Hypothalamus (tissue), 51 donors: ENCODE data around the gene MSRB3.

Experiments
- DNase-seq, 51 donors: peaks; one replicate each; lab custom pipeline; 2025; lab: John Stamatoyannopoulos, UW

MSRB3 gene

GRCh38 chr12:65492998-65493912 is 214.8 kb downstream of the MSRB3 start:
- no peak for DNase-seq

GRCh38 chr12:65493913-65494245 is 215.4 kb downstream of the MSRB3 start:
- no peak for DNase-seq

GRCh38 chr12:65494537-65494936 is 216.1 kb downstream of the MSRB3 start:
- no peak for DNase-seq

- no peak for DNase-seq
Measured at GRCh38 chr12:65495233-65495632, 216.8 kb downstream of the MSRB3 start.

- no peak for DNase-seq
Measured at GRCh38 chr12:65496617-65497016, 218.1 kb downstream of the MSRB3 start.

GRCh38 chr12:65497660-65498059 is 219.2 kb downstream of the MSRB3 start:
- DNase-seq, result no peak

- no peak for DNase-seq
Measured at GRCh38 chr12:65499167-65499566, 220.7 kb downstream of the MSRB3 start.

- DNase-seq, result no peak
Measured at GRCh38 chr12:65500091-65500900, 221.8 kb downstream of the MSRB3 start.

GRCh38 chr12:65501093-65501621 is 222.7 kb downstream of the MSRB3 start:
- DNase-seq, result peak in 29 of 51 donors; percentile 1 to 61 (median 19)

- DNase-seq, result no peak
Measured at GRCh38 chr12:65501935-65502334, 223.5 kb downstream of the MSRB3 start.

- no peak for DNase-seq
Measured at GRCh38 chr12:65504417-65504816, 225.9 kb downstream of the MSRB3 start.

- DNase-seq, result peak in 5 of 51 donors; percentile 2 to 5 (median 3)
Measured at GRCh38 chr12:65505386-65506121, 227.1 kb downstream of the MSRB3 start.

GRCh38 chr12:65508276-65509035 is 230.0 kb downstream of the MSRB3 start:
- DNase-seq, result no peak

- DNase-seq, result no peak
Measured at GRCh38 chr12:65510007-65510406, 231.5 kb downstream of the MSRB3 start.

- DNase-seq, result peak in 34 of 51 donors; percentile 4 to 76 (median 32)
Measured at GRCh38 chr12:65510584-65511050, 232.1 kb downstream of the MSRB3 start.

GRCh38 chr12:65511134-65511834 is 232.8 kb downstream of the MSRB3 start:
- peak in 27 of 51 donors; percentile 1 to 59 (median 18) for DNase-seq

- DNase-seq, result peak in 2 of 51 donors; percentile 6 to 11
Measured at GRCh38 chr12:65511912-65512311, 233.4 kb downstream of the MSRB3 start.
